GM04503 (cell line): ENCODE data around the gene CHMP2A.
A peak's percentile ranks its signal among the peaks of the same experiment; 100 is the strongest.
"Not testable (repeated sequence)": the region's sequence is repeated elsewhere in the genome, so short reads cannot be mapped to it uniquely, and the experiment has no call there.

ENCODE experiments used
- DNase-seq: peaks from one replicate; pipeline ENCODE4 v3.0.0-alpha.2; 2012; ENCODE audit warnings: low read depth

The CHMP2A gene

GRCh38 chr19:58555369-58555885, 522 bp upstream of the CHMP2A start:
- DNase-seq = no peak

- DNase-seq = no peak
Observed at GRCh38 chr19:58553799-58554493, 959 bp downstream of the CHMP2A start.

- DNase-seq = no peak
Observed at GRCh38 chr19:58552655-58553054, 2.2 kb downstream of the CHMP2A start.

GRCh38 chr19:58551577-58552471, 3.1 kb downstream of the CHMP2A start:
- no peak for DNase-seq

- DNase-seq = no peak
Observed at GRCh38 chr19:58551123-58551497, 3.8 kb downstream of the CHMP2A start.

GRCh38 chr19:58550362-58551122, 4.4 kb downstream of the CHMP2A start:
- DNase-seq = no peak

GRCh38 chr19:58549664-58550361, 5.1 kb downstream of the CHMP2A start:
- DNase-seq = no peak

- no peak for DNase-seq
Observed at GRCh38 chr19:58548859-58549663, 5.8 kb downstream of the CHMP2A start.

GRCh38 chr19:58547323-58548312, 7.3 kb downstream of the CHMP2A start:
- DNase-seq = no peak

- no peak for DNase-seq
Observed at GRCh38 chr19:58546019-58546530, 8.8 kb downstream of the CHMP2A start.

- no peak for DNase-seq
Observed at GRCh38 chr19:58545286-58546018, 9.5 kb downstream of the CHMP2A start.

- no peak for DNase-seq
Observed at GRCh38 chr19:58544591-58545285, 10.2 kb downstream of the CHMP2A start.

GRCh38 chr19:58543826-58544590, 10.9 kb downstream of the CHMP2A start, which contains the start of gene TRIM28:
Gene TRIM28 (plus strand): TSS chr19:58544064. CDS start chr19:58544758, 694 bp downstream.
- peak; percentile 95 for DNase-seq

- DNase-seq = not testable (repeated sequence)
Observed at GRCh38 chr19:58542641-58543372, 12.1 kb downstream of the CHMP2A start.

- DNase-seq = not testable (repeated sequence)
Observed at GRCh38 chr19:58539169-58539559, 15.7 kb downstream of the CHMP2A start.
